ENCODE measurements around the gene VILL.
"Not testable (repeated sequence)": the region's sequence is repeated elsewhere in the genome, so short reads cannot be mapped to it uniquely, and the experiment has no call there.

VILL gene

DNA sequence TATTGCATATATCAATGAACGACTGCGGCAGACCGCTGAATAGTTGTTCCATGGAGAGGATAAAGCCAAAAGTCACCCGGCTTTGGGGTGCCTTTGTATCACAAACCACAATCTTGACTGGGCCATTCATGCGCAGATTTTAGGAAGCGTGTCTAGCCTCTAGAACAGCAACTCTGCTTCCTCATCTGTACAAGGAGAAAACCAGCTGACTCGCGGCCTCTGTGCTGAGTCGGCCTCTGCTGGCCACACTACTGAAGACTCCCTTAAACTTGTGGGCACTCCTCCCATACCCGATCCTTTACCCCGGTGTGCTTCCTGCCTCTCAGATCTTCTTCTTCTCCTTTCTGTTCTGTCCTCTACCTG, 49.3 kb downstream of the VILL start:
- Histone ChIP-seq H3K27me3 (ENCODE audit: control insufficient read depth, insufficient read depth, low read length) (no peaks in the 10 kb centered on the region), H3K36me3 (ENCODE audit: control insufficient read depth, insufficient read depth, low read length) (no peaks in the 10 kb centered on the region), H3K4me3 (ENCODE audit: low read length) (no peak overlapping the region), H3K9ac (ENCODE audit: low read length) (no peak overlapping the region), H3K4me1 (ENCODE audit: control insufficient read depth, insufficient read depth, low read length) (peaks cover 14% of the 10 kb centered on the region), H3K9me3 (ENCODE audit: control insufficient read depth, low read length) (no peaks in the 10 kb centered on the region)

DNA sequence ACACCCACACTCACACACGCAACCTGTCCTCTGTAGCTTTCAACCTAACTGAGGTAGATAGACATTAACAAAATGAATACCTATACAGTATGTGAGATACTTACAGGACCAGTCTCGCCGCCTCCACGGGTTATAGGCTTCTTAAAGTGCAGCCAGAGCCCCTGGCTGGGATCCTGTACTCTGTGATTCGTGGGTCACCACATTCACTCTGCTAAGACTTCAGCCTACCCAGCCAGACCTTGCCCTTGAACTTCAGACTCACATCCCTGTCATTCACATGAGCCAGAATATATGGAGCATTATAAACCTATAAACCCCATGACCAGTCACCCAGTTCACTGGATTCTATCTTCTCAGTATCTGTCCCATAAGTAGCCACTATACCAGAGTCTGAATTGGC, 49.8 kb downstream of the VILL start:
- Histone ChIP-seq H3K9ac (ENCODE audit: low read length) (no peak overlapping the region), H3K4me3 (ENCODE audit: low read length) (no peak overlapping the region)

DNA sequence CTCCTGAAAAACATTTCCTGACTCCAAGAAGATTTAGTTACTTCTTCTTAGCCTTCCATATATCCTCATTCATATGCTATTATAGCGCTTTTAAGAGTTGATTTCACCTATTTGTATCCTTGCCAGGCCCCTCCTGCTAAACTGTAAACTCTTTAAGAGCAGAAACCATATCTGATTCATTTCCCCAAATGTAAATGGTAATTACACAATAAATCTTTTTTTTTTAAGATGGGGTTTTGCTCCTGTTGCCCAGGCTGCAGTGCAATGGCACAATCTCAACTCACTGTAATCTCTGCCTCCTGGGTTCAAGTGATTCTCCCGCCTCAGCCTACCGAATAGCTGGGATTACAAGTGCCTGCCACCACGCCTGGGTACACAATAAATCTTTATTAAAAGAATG, 52.9 kb downstream of the VILL start:
- Histone ChIP-seq H3K36me3 (ENCODE audit: control insufficient read depth, insufficient read depth, low read length) (no peaks in the 10 kb centered on the region), H3K27me3 (ENCODE audit: control insufficient read depth, insufficient read depth, low read length) (no peaks in the 10 kb centered on the region), H3K4me1 (ENCODE audit: control insufficient read depth, insufficient read depth, low read length) (peaks cover 14% of the 10 kb centered on the region), H3K9ac (ENCODE audit: low read length) (no peak overlapping the region), H3K4me3 (ENCODE audit: low read length) (no peak overlapping the region), H3K9me3 (ENCODE audit: control insufficient read depth, low read length) (no peaks in the 10 kb centered on the region)

More for the DNA sequence above, 49.8 kb downstream of the VILL start:
- Histone ChIP-seq H3K36me3 (ENCODE audit: control insufficient read depth, insufficient read depth, low read length) (no peaks in the 10 kb centered on the region), H3K4me1 (ENCODE audit: control insufficient read depth, insufficient read depth, low read length) (peaks cover 14% of the 10 kb centered on the region), H3K9me3 (ENCODE audit: control insufficient read depth, low read length) (no peaks in the 10 kb centered on the region), H3K27me3 (ENCODE audit: control insufficient read depth, insufficient read depth, low read length) (no peaks in the 10 kb centered on the region)

DNA sequence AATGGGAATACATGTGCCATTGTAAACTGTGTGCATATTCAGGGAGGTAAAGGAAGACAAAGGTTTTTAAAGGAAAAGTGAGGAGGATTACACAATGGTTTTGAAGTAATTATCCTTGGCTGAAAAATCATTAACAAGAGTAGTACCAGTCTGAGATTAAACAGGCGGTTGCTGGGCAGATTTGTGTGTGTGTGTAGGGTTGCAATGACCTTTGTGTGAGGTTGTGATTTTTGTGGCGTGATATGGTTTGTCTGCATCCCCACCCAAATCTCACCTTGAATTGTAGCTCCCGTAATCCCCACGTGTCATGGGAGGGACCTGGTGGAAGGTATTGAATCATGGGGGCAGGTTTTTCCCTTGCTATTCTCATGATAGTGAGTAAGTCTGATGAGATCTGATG, 55.4 kb downstream of the VILL start:
- H3K36me3 ChIP-seq (ENCODE audit: control insufficient read depth, insufficient read depth, low read length), result no peaks in the 10 kb centered on the region
- no peaks in the 10 kb centered on the region for H3K27me3 ChIP-seq (ENCODE audit: control insufficient read depth, insufficient read depth, low read length)
- no peak overlapping the region for H3K4me3 ChIP-seq (ENCODE audit: low read length)
- no peak overlapping the region for H3K9ac ChIP-seq (ENCODE audit: low read length)
- H3K9me3 ChIP-seq (ENCODE audit: control insufficient read depth, low read length), result no peaks in the 10 kb centered on the region
- no peaks in the 10 kb centered on the region for H3K4me1 ChIP-seq (ENCODE audit: control insufficient read depth, insufficient read depth, low read length)

DNA sequence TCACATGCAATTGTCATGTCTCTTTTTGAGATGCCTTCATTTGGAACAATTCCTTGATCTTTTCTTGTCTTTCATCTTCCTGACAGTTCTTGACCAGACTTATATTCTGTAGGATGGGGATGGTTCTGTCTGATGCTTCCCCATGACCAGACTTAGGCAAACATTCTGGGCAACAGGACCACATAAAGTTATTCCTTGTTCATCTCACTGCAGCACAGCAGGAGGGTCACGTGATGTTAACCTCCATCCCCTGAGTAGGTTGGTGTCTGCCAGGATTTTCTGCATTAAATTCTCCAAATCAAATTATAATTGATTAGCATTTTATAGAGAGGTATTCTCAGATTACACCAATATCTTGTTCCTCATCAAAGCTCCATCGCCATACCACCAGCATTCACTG, 56.2 kb downstream of the VILL start:
- Histone ChIP-seq H3K9ac (ENCODE audit: low read length) (no peak overlapping the region), H3K4me1 (ENCODE audit: control insufficient read depth, insufficient read depth, low read length) (no peaks in the 10 kb centered on the region), H3K27me3 (ENCODE audit: control insufficient read depth, insufficient read depth, low read length) (no peaks in the 10 kb centered on the region), H3K4me3 (ENCODE audit: low read length) (no peak overlapping the region), H3K36me3 (ENCODE audit: control insufficient read depth, insufficient read depth, low read length) (no peaks in the 10 kb centered on the region), H3K9me3 (ENCODE audit: control insufficient read depth, low read length) (no peaks in the 10 kb centered on the region)

DNA sequence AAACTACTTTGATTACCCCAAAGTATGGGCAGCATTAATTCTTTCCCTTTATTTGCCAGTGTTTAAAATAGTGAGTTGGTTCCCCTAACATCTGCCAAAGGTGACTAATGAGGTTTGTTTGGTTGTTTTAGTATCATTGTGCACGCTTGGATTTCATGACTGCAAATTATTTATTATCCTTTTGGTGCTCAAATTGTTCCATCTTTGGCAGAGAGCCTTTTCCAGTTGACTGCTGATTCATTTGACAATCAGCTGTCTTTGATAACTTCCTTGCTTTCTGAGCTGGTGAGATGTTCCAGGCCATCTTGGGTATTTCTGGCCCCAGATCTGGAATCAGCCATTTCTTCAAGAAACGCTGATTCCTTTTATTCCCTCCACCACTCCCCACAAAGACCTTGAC, 57.3 kb downstream of the VILL start:
- Histone ChIP-seq H3K27me3 (ENCODE audit: control insufficient read depth, insufficient read depth, low read length) (no peaks in the 10 kb centered on the region), H3K9ac (ENCODE audit: low read length) (no peak overlapping the region), H3K4me1 (ENCODE audit: control insufficient read depth, insufficient read depth, low read length) (no peaks in the 10 kb centered on the region), H3K36me3 (ENCODE audit: control insufficient read depth, insufficient read depth, low read length) (no peaks in the 10 kb centered on the region), H3K9me3 (ENCODE audit: control insufficient read depth, low read length) (no peaks in the 10 kb centered on the region), H3K4me3 (ENCODE audit: low read length) (no peak overlapping the region)

DNA sequence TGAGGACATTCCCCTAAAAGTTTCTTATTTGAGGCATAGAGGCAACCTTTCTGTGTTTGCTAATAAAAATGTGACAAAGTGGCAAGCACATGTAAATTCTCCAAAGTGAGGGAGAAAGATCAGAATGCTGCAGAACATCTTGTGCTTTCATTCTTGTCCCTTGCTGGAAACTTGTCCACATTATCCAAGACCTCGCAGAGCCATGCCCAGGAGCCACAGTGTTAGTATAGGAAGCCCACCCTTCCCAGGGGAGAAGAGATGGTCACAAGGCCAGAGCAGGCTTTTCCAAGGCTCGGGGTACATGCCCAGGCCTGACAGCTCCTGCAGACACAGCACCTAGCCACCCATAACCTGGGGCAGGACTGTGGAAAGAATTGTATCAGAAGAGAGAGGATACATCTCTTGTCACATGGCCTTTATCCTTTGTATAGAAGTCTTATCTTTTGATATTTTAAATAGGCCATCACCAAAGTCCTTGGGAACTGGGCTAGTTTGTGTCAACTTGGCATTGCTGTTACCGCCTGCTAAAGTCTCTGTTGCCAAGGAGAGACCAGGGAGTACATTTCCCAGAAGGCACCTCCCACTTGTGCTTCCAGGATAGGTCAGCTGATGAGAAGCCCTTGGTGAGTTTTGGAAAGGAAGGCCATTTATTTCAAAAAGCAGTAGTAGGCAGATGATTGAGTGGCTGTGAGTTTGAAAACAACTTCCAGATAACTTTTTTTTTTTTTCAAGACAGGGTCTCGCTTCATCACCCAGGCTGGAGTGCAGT, 59.0 kb downstream of the VILL start:
- Histone ChIP-seq H3K9me3 (ENCODE audit: control insufficient read depth, low read length) (no peaks in the 10 kb centered on the region), H3K27me3 (ENCODE audit: control insufficient read depth, insufficient read depth, low read length) (no peaks in the 10 kb centered on the region), H3K36me3 (ENCODE audit: control insufficient read depth, insufficient read depth, low read length) (no peaks in the 10 kb centered on the region), H3K9ac (ENCODE audit: low read length) (no peak overlapping the region), H3K4me1 (ENCODE audit: control insufficient read depth, insufficient read depth, low read length) (no peaks in the 10 kb centered on the region), H3K4me3 (ENCODE audit: low read length) (no peak overlapping the region)

DNA sequence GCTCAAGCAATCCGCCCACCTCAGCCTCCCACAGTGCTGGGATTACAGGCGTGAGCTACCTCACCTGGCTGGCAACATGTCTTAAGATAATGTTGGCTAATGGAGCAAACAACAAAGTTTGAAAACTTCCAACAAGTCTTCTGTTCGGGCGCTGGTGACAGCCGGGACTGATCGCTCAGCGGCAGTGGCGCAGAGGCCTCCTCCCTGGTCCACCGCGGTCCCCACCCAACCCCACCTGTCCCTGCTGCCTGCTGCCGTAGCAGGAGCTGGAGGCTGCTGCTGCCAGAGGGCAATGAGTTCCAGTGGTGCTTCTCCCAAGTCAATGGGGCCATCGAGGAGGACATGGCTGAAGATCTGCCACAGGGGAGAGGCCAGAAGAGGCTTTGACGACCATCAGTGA, 60.5 kb downstream of the VILL start:
- no peaks in the 10 kb centered on the region for H3K27me3 ChIP-seq (ENCODE audit: control insufficient read depth, insufficient read depth, low read length)
- no peaks in the 10 kb centered on the region for H3K9me3 ChIP-seq (ENCODE audit: control insufficient read depth, low read length)
- H3K36me3 ChIP-seq (ENCODE audit: control insufficient read depth, insufficient read depth, low read length), result no peaks in the 10 kb centered on the region
- no peaks in the 10 kb centered on the region for H3K4me1 ChIP-seq (ENCODE audit: control insufficient read depth, insufficient read depth, low read length)
- no peak overlapping the region for H3K9ac ChIP-seq (ENCODE audit: low read length)
- H3K4me3 ChIP-seq (ENCODE audit: low read length), result no peak overlapping the region

DNA sequence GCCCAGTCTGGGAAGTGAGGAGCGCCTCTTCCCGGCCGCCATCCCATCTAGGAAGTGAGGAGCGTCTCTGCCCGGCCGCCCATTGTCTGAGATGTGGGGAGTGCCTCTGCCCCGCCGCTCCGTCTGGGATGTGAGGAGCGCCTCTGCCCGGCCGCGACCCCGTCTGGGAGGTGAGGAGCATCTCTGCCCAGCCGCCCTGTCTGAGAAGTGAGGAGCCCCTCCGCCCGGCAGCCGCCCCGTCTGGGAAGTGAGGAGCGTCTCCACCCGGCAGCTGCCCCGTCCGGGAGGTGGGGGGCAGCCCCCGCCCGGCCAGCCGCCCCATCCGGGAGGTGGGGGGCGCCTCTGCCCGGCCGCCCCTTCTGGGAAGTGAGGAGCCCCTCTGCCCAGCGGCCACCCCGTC, 62.7 kb downstream of the VILL start:
- H3K4me1 ChIP-seq (ENCODE audit: control insufficient read depth, insufficient read depth, low read length), result not testable (repeated sequence)

DNA sequence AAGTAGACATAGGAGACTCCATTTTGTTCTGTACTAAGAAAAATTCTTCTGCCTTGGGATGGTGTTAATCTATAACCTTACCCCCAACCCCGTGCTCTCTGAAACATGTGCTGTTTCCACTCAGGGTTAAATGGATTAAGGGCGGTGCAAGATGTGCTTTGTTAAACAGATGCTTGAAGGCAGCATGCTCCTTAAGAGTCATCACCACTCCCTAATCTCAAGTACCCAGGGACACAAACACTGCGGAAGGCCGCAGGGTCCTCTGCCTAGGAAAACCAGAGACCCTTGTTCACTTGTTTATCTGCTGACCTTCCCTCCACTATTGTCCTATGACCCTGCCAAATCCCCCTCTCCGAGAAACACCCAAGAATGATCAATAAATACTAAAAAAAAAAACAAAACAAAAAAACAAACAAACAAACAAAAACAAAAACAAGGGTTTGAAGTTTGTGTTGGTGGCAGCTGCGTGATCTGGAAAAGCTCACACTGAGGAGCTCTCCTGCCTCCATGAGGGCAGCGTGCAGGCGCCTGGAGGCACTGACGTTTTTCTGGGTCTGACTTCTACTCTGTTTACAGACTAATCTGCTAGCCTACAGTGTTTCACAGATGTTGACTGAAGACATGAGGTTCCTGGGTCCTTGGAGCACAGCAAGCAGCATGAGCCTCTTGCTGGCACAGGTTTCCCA, 63.4 kb downstream of the VILL start:
- H3K9ac ChIP-seq (ENCODE audit: low read length); H3K4me3 ChIP-seq (ENCODE audit: low read length); H3K36me3 ChIP-seq (ENCODE audit: control insufficient read depth, insufficient read depth, low read length); H3K4me1 ChIP-seq (ENCODE audit: control insufficient read depth, insufficient read depth, low read length); H3K9me3 ChIP-seq (ENCODE audit: control insufficient read depth, low read length); H3K27me3 ChIP-seq (ENCODE audit: control insufficient read depth, insufficient read depth, low read length): not testable (repeated sequence)

More for the DNA sequence above, 62.7 kb downstream of the VILL start:
- H3K36me3 ChIP-seq (ENCODE audit: control insufficient read depth, insufficient read depth, low read length); H3K27me3 ChIP-seq (ENCODE audit: control insufficient read depth, insufficient read depth, low read length); H3K4me3 ChIP-seq (ENCODE audit: low read length); H3K9ac ChIP-seq (ENCODE audit: low read length); H3K9me3 ChIP-seq (ENCODE audit: control insufficient read depth, low read length): not testable (repeated sequence)

DNA sequence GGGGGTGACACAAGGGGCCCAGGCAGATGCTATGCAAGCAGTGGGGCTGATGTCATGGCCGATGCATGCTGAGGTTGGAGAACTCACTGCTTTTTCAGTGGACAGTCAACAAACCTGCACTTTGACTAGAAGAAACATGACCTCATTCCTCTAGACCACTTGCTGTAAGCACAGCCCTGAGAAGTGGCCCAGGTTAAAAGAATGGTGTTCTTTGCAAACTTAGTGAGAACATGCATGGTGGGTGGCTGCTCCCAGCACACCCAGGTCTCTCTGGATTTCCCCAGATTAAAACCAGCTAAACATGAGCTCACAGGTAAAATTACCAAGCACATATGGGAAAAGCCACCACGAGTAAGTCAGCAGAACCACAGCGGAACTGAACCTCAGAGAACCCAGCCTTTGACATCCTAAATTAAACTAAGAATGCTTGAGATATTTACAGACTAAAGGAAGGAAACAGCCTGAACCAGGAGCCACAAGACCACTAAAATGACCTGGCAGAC, 64.0 kb downstream of the VILL start:
- Histone ChIP-seq H3K4me3 (ENCODE audit: low read length) (no peak overlapping the region), H3K9ac (ENCODE audit: low read length) (no peak overlapping the region), H3K36me3 (ENCODE audit: control insufficient read depth, insufficient read depth, low read length) (no peaks in the 10 kb centered on the region), H3K4me1 (ENCODE audit: control insufficient read depth, insufficient read depth, low read length) (no peaks in the 10 kb centered on the region), H3K9me3 (ENCODE audit: control insufficient read depth, low read length) (no peaks in the 10 kb centered on the region), H3K27me3 (ENCODE audit: control insufficient read depth, insufficient read depth, low read length) (no peaks in the 10 kb centered on the region)

Measured in mucosa of stomach (tissue), 1 donor.